Kidney (tissue), 14 donors: ENCODE results near the gene CCND1. TPM values are rescaled to one million over a fixed set of nuclear protein-coding genes. Genes with fewer than 3 reads are reported as not detected.

ENCODE experiments used
- DNase-seq, 5 donors: peaks; one replicate each; pipeline ENCODE4 v3.0.0-alpha.2; 2013 to 2020
- FAIRE-seq: peaks from 2 replicates; lab custom pipeline; 2012; peaks lifted over from hg19 to GRCh38; lab: Jason Lieb, UNC
- H3K27ac ChIP-seq, 2 donors: one replicate each; pipeline ENCODE4 v1.7.0; 2013; ENCODE audit warnings: low read depth in 2 of 2, low read length in 2 of 2, inconsistent platforms in 1 of 2
- H3K27me3 ChIP-seq: one replicate; pipeline ENCODE4 v1.7.1; 2013; ENCODE audit warnings: low read length, inconsistent platforms; ENCODE audit not compliant: control insufficient read depth, insufficient read depth
- H3K36me3 ChIP-seq, 3 donors: one replicate each; pipeline versions ENCODE4 v1.7.0 to v1.7.1; 2013; ENCODE audit warnings: low read length in 3 of 3, control low read depth in 1 of 3, inconsistent platforms in 1 of 3; ENCODE audit not compliant: insufficient read depth in 3 of 3, control insufficient read depth in 2 of 3
- H3K4me1 ChIP-seq, 3 donors: one replicate each; pipeline versions ENCODE4 v1.7.0 to v1.7.1; 2013; ENCODE audit warnings: low read length in 3 of 3, inconsistent platforms in 1 of 3, low read depth in 1 of 3; ENCODE audit not compliant: control insufficient read depth in 2 of 3, insufficient read depth in 2 of 3
- H3K4me3 ChIP-seq, 3 donors: one replicate each; pipeline versions ENCODE4 v1.7.0 to v1.8.1; 2013; ENCODE audit warnings: low read length in 3 of 3, control low read depth in 1 of 3, inconsistent platforms in 1 of 3
- H3K9ac ChIP-seq, 3 donors: one replicate each; pipeline versions ENCODE4 v1.7.0 to v1.7.1; 2013; ENCODE audit warnings: low read length in 3 of 3, control low read depth in 1 of 3, inconsistent platforms in 1 of 3
- H3K9me3 ChIP-seq, 3 donors: one replicate each; pipeline versions ENCODE4 v1.7.0 to v1.7.1; 2013; ENCODE audit warnings: low read length in 3 of 3, control low read depth in 1 of 3, inconsistent platforms in 1 of 3; ENCODE audit not compliant: control insufficient read depth in 2 of 3, insufficient read depth in 1 of 3
- CTCF ChIP-seq: IDR thresholded peaks from 3 replicates; pipeline ENCODE4 v1.5.1; 2012; ENCODE audit warnings: mild to moderate bottlenecking, moderate library complexity, borderline replicate concordance; ENCODE audit not compliant: insufficient read depth; ENCODE audit errors: extremely low read depth
- intact Hi-C: fragments of 100-400 bp; cut with DNase I; formaldehyde crosslinking; loops from one replicate; pipeline ENCODE4 v1.11.1; 2022
- polyA plus RNA-seq: library from polyadenylated mRNA; stranded (reverse); fragments of 350-450 nt; fragmentation: Illumina TruSeq; extraction: RNeasy Lipid Tissue Mini Kit (QIAGEN cat#74804); gene quantifications from one replicate; pipeline ENCODE4 v1.2.3, GENCODE V29; 2014; ENCODE audit warnings: low read depth, low replicate concordance; ENCODE audit not compliant: insufficient read depth
- total RNA-seq: library from RNA; stranded (reverse); fragmentation: NEBNext Ultra II Directional; extraction: Animal tissue kit (Norgen Biotek cat#: 25700); gene quantifications from one replicate; pipeline ENCODE4 v1.2.1, GENCODE V29; 2021
- donor health status: control.
- donor health status: control.
- donor health status: control.
- donor health status: control.
- donor health status: control.
- donor health status: DM: yes; HTN: yes; CAD: no.
- donor health status: Normal renal cell carcinoma (clear cell type).

Gene CCND1
- total and polyA plus RNA-seq, 2 donors from 2014 or later = 37.6 to 142 TPM

GRCh38 chr11:69663326-69663725, 22.4 kb downstream of the CCND1 start:
- no peak overlapping the region for H3K9ac ChIP-seq
- H3K27ac ChIP-seq = no peak overlapping the region
- H3K27me3 ChIP-seq = no peaks in the 10 kb centered on the region
- TF ChIP-seq CTCF = no peak
- peaks cover 0 to 11% (median 2%) of the 10 kb centered on the region in 3 donors for H3K36me3 ChIP-seq
- H3K4me3 ChIP-seq = no peak overlapping the region
- H3K4me1 ChIP-seq = no peaks in the 10 kb centered on the region
- intact Hi-C loops = no loop called here
- no peak for FAIRE-seq
- DNase-seq = peak in 2 of 5 donors; percentile 16 to 22
- H3K9me3 ChIP-seq = no peaks in the 10 kb centered on the region

- DNase-seq (peak in 2 of 5 donors; percentile 13 to 48), FAIRE-seq (no peak)
- no peaks in the 10 kb centered on the region for H3K9me3 ChIP-seq
- no peaks in the 10 kb centered on the region for H3K27me3 ChIP-seq
- intact Hi-C loops = no loop called here
- H3K36me3 ChIP-seq = peaks cover 0 to 11% (median 2%) of the 10 kb centered on the region in 3 donors
- no peak overlapping the region for H3K27ac ChIP-seq
- no peak overlapping the region for H3K4me3 ChIP-seq
- H3K9ac ChIP-seq = no peak overlapping the region
- H3K4me1 ChIP-seq = no peaks in the 10 kb centered on the region
- TF ChIP-seq CTCF = no peak
Measured at GRCh38 chr11:69664103-69664775, 23.3 kb downstream of the CCND1 start.

DNA sequence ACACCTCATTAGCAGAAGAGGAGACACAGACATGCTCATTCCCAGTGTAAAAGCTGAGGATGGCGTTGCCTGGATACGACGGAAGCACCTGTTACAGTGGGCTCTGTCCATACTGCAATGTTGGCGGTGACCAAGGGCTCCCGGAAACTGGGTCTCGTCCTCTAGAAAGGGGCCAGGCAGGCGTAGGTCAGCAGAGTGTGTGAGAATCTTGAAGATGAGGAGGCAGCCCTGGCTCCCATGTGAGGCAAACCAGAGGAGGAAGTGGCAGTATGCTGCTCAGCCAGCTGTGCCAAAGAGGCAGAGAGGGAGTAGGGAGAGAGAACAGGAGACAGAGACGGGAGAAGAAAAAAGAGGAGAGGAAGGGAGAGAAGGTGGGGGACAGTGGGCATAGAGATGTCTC, 23.9 kb downstream of the CCND1 start:
- H3K36me3 ChIP-seq = peaks cover 0 to 11% (median 2%) of the 10 kb centered on the region in 3 donors
- intact Hi-C loops = no loop called here
- H3K4me1 ChIP-seq = no peaks in the 10 kb centered on the region
- H3K9me3 ChIP-seq = no peaks in the 10 kb centered on the region
- H3K4me3 ChIP-seq = no peak overlapping the region
- H3K27me3 ChIP-seq = no peaks in the 10 kb centered on the region
- no peak overlapping the region for H3K9ac ChIP-seq
- DNase-seq = peak in 1 of 5 donors; percentile 34
- H3K27ac ChIP-seq = no peak overlapping the region
- no peak for FAIRE-seq
- no peak for TF ChIP-seq CTCF
